K562 (cell line): ENCODE results near the gene COX6B1. TPM values are rescaled to one million over a fixed set of nuclear protein-coding genes. Genes with fewer than 3 reads are reported as not detected.

ENCODE experiments used
- ATAC-seq: fragments of 200-7000 bp; cut with Tn5 transposase; 3 replicates; pipeline ENCODE4 v1.9.1; 2020; ENCODE audit warnings: moderate library complexity
- BruUV-seq: library from RNA; stranded (reverse); fragments of 400-500 nt; replicated peaks from 2 replicates; lab custom pipeline; 2021; lab: Mats Ljungman, UMichigan
- CTCF ChIA-PET: fragments of 300-600 bp; formaldehyde crosslinking; extraction: SDS; loops from one replicate; lab custom pipeline; 2021; ENCODE audit warnings: low intra/inter-chr PET ratio; lab: Yijun Ruan, JAX
- POLR2A ChIA-PET: fragments of 300-600, 350-650 bp; sonication (Branson Sonifier 250); formaldehyde crosslinking; extraction: SDS; loops from one replicate; lab custom pipeline; 2021; ENCODE audit warnings: antibody characterized with exemption, inconsistent platforms; lab: Yijun Ruan, JAX
- DNase-seq, 4 experiments: peaks; one replicate each; pipeline versions ENCODE4 v3.0.0 to v3.0.0-alpha.2; 2011 to 2018; ENCODE audit warnings: low spot score in 3 of 4, mixed read lengths in 3 of 4; ENCODE audit errors: extremely low read depth in 1 of 4
- FAIRE-seq: peaks from 2 replicates; lab custom pipeline; 2011; peaks lifted over from hg19 to GRCh38; lab: Jason Lieb, UNC
- H2AFZ ChIP-seq: 2 replicates; pipeline ENCODE4 v1.6.0; 2011; ENCODE audit warnings: low read depth, low read length, control low read depth, inconsistent platforms
- H3K27ac ChIP-seq: fragments of 200-600 bp; 3 replicates; pipeline ENCODE4 v1.8.0; 2011; ENCODE audit warnings: low read depth, mild to moderate bottlenecking, control low read depth, inconsistent platforms, low read length, moderate library complexity, mixed read lengths; ENCODE audit errors: extremely low read depth
- H3K27me3 ChIP-seq, 2 experiments: fragments of 300-600 bp in 1 of 2; 2 replicates in 1 of 2; 3 replicates in 1 of 2; pipeline versions ENCODE4 v1.6.0 to v1.8.0; 2011; ENCODE audit warnings: inconsistent platforms in 2 of 2, low read length in 2 of 2, mild to moderate bottlenecking in 1 of 2, mixed read lengths in 1 of 2, moderate library complexity in 1 of 2; ENCODE audit not compliant: control insufficient read depth in 2 of 2, insufficient read depth in 2 of 2
- H3K36me3 ChIP-seq: fragments of 300-600 bp; 3 replicates; pipeline ENCODE4 v1.8.0; 2011; ENCODE audit warnings: mild to moderate bottlenecking, low read length, inconsistent platforms; ENCODE audit not compliant: control insufficient read depth, insufficient read depth
- H3K4me1 ChIP-seq, 2 experiments: fragments of 200-600 bp in 1 of 2; replicated peaks in 1 of 2; 2 replicates in 1 of 2; 3 replicates in 1 of 2; pipeline versions ENCODE4 v1.5.1 to v1.8.0; 2011; ENCODE audit warnings: inconsistent platforms in 2 of 2, low read length in 2 of 2, mild to moderate bottlenecking in 1 of 2, mixed read lengths in 1 of 2, moderate library complexity in 1 of 2; ENCODE audit not compliant: control insufficient read depth in 2 of 2, insufficient read depth in 2 of 2
- H3K4me2 ChIP-seq: 2 replicates; pipeline ENCODE4 v1.6.1; 2011; ENCODE audit warnings: low read length, control low read depth, inconsistent platforms, mixed read lengths; ENCODE audit not compliant: insufficient read depth
- H3K4me3 ChIP-seq: fragments of 200-600 bp; sonication (generic), shearing (Covaris generic); 2 replicates; pipeline ENCODE4 v1.5.1; 2016; ENCODE audit warnings: control low read depth, inconsistent platforms
- H3K79me2 ChIP-seq: fragments of 200-600 bp; 3 replicates; pipeline ENCODE4 v1.8.0; 2011; ENCODE audit warnings: low read length, inconsistent platforms; ENCODE audit not compliant: control insufficient read depth, insufficient read depth
- H3K9ac ChIP-seq, 2 experiments: 2 replicates each; pipeline versions ENCODE4 v1.6.0 to v1.6.1; 2011; ENCODE audit warnings: low read depth in 2 of 2, low read length in 2 of 2, control low read depth in 1 of 2, inconsistent platforms in 1 of 2, mild to moderate bottlenecking in 1 of 2, mixed read lengths in 1 of 2; ENCODE audit not compliant: insufficient read depth in 1 of 2
- H3K9me1 ChIP-seq: one replicate; pipeline ENCODE4 v1.6.0; 2011; ENCODE audit warnings: inconsistent platforms, mild to moderate bottlenecking, low read length, moderate library complexity; ENCODE audit not compliant: control insufficient read depth, insufficient read depth
- H3K9me3 ChIP-seq: replicated peaks from 2 replicates; pipeline ENCODE4 v1.5.1; 2011; ENCODE audit warnings: low read depth, low read length, inconsistent platforms; ENCODE audit not compliant: control insufficient read depth, insufficient read depth
- H4K20me1 ChIP-seq: replicated peaks from 2 replicates; pipeline ENCODE4 v1.6.1; 2011; ENCODE audit warnings: low read length, inconsistent platforms, mixed read lengths; ENCODE audit not compliant: control insufficient read depth, insufficient read depth
- CHD4 ChIP-seq: fragments of 200-600 bp; sonication (generic); IDR thresholded peaks from 3 replicates; pipeline ENCODE4 v1.6.1; 2012; ENCODE audit warnings: low read depth, mild to moderate bottlenecking, mixed read lengths, low read length, inconsistent platforms; ENCODE audit not compliant: insufficient read depth, insufficient replicate concordance, poor library complexity, severe bottlenecking
- NR2C2 ChIP-seq, 2 experiments: fragments of 200-800 bp in 1 of 2; sonication (Bioruptor generic) in 1 of 2; sonication (generic) in 1 of 2; formaldehyde crosslinking in 1 of 2; IDR thresholded peaks; 2 replicates each; pipeline versions ENCODE4 v1.6.1 to v1.8.0; 2016 to 2022; ENCODE audit warnings: mild to moderate bottlenecking in 1 of 2, missing compliant biosample characterization in 1 of 2, missing genetic modification characterization in 1 of 2, missing genetic modification reagents in 1 of 2
- SAP30 ChIP-seq: fragments of 200-600 bp; sonication (generic); IDR thresholded peaks from 2 replicates; pipeline ENCODE4 v1.6.1; 2012; ENCODE audit warnings: borderline replicate concordance, low read depth, mild to moderate bottlenecking, moderate library complexity, low read length, control low read depth, inconsistent platforms; ENCODE audit not compliant: insufficient read depth, poor library complexity, severe bottlenecking
- STAG1 ChIP-seq: sonication (generic); formaldehyde crosslinking; IDR thresholded peaks from 2 replicates; pipeline ENCODE4 v1.5.0; 2020; ENCODE audit warnings: missing genetic modification reagents, borderline replicate concordance
- ZBTB7A ChIP-seq: IDR thresholded peaks from 2 replicates; pipeline ENCODE4 v1.6.1; 2011; ENCODE audit warnings: low read depth, mild to moderate bottlenecking, low read length, moderate library complexity, borderline replicate concordance; ENCODE audit not compliant: control insufficient read depth
- ZFX ChIP-seq: sonication (generic); formaldehyde crosslinking; IDR thresholded peaks from 2 replicates; pipeline ENCODE4 v1.8.0; 2022; ENCODE audit warnings: mild to moderate bottlenecking, missing genetic modification reagents, moderate library complexity
- ZSCAN32 ChIP-seq: fragments of 450-650 bp; formaldehyde crosslinking; IDR thresholded peaks from 2 replicates; pipeline ENCODE4 v1.4.0; 2020; ENCODE audit warnings: mild to moderate bottlenecking, moderate library complexity
- WGBS: fragments of 100-300 bp; shearing (Covaris generic); methylation state at CpG from one replicate; pipeline ENCODE4 v1.1.6; 2016; ENCODE audit warnings: low coverage, mixed read lengths; ENCODE audit not compliant: insufficient coverage; ENCODE audit errors: missing lambda C conversion rate; 5-methylcytosine and 5-hydroxymethylcytosine counted together
- in situ Hi-C: fragments of 300-500 bp; cut with MboI; formaldehyde crosslinking; loops from 4 replicates; pipeline ENCODE4 v1.15.0; 2018; ENCODE audit warnings: inconsistent platforms, mixed read lengths
- intact Hi-C: fragments of 100-400 bp; cut with micrococcal nuclease; formaldehyde crosslinking; loops from 2 replicates; pipeline ENCODE4 v1.14.2; 2022
- polyA plus RNA-seq, 8 experiments: library from polyadenylated mRNA; depleted of rRNA in 4 of 8; stranded (reverse) in 5 of 8; unstranded in 3 of 8; fragments of >200 nt; fragmentation: Nextera tagmentation in 2 of 8; fragmentation: Illumina TruSeq in 1 of 8; extraction: Ambion mirVana in 2 of 8; extraction: Trizol in 1 of 8; gene quantifications; 2 replicates each; pipeline versions ENCODE4 v1.2.1 to v1.2.3, GENCODE V29; 2011 to 2014; ENCODE audit warnings: inconsistent platforms in 1 of 8, missing spikeins in 1 of 8
- total RNA-seq, 7 experiments: library from RNA; depleted of rRNA in 6 of 7; stranded (reverse); fragments of >200 nt in 6 of 7; fragmentation: Illumina TruSeq in 2 of 7; extraction: Trizol in 2 of 7; gene quantifications; 2 replicates each; pipeline versions ENCODE4 v1.2.1 to v1.2.3, GENCODE V29; 2011 to 2021; ENCODE audit warnings: low replicate concordance in 1 of 7
- TF ChIP-seq, protein P1 (sequence below), 2 experiments: IDR thresholded peaks in 1 of 2; conservative IDR thresholded peaks in 1 of 2; 2 replicates each; pipeline ENCODE4 v1.6.1; 2016; ENCODE audit warnings: low read depth in 2 of 2, mild to moderate bottlenecking in 1 of 2, missing compliant biosample characterization in 1 of 2, missing genetic modification characterization in 1 of 2, moderate library complexity in 1 of 2

COX6B1 gene
- total and polyA plus RNA-seq, 9 of the 15 experiments (the other 6 are each of a cell fraction or from before 2014, with no cell fraction given) = 777 to 2,393 (median 1,219) TPM

DNA sequence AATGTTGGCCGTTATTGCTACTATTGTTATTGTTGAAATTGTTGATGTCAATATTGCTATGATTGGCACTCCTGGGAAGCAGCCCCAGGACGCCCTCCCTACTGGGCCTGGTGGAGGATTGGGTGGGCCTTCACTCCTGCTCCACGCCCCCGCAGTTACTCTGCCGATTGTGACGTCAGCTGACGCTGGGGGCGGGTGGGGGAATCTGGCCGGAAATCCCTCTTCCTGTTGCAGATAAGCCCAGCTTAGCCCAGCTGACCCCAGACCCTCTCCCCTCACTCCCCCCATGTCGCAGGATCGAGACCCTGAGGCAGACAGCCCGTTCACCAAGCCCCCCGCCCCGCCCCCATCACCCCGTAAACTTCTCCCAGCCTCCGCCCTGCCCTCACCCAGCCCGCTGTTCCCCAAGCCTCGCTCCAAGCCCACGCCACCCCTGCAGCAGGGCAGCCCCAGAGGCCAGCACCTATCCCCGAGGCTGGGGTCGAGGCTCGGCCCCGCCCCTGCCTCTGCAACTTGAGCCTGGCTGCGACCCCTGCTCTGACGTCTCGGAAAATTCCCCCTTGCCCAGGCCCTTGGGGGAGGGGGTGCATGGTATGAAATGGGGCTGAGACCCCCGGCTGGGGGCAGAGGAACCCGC lies 6.5 kb upstream of the COX6B1 start, which contains the start of gene ETV2:
Gene ETV2, plus strand, starts transcription at position 231 of the 637 bp plus-strand sequence. CDS start 716 bp downstream, outside the sequence.
- H2AFZ ChIP-seq = peak within 1 kb of the TSS; percentile 63
- peak within 1 kb of the TSS; percentile 85 for H3K4me2 ChIP-seq
- CTCF ChIA-PET = no interaction called here
- intact Hi-C loops = loop anchor here (5.0 to 10.0 kb wide), 2 partner anchors 84 to 103 kb away; partner anchors contain the start of genes IGFLR1, LIN37, PSENEN and U2AF1L4
- peaks cover 19% of the 10 kb centered on the region; the same call in 2 of the 3 replicates for H3K36me3 ChIP-seq
- peak; percentile 81 for FAIRE-seq
- peak within 1 kb of the TSS; percentile 18; the same call in 1 of the 2 replicates for H3K4me3 ChIP-seq
- no peaks in the 10 kb centered on the region for H3K79me2 ChIP-seq
- peak; percentile 78 to 84 (median 82) for DNase-seq
- BruUV-seq = no TSS peak
- H3K27ac ChIP-seq = peak within 1 kb of the TSS; percentile 89
- peak within 1 kb of the TSS; percentile 80 to 88 for H3K9ac ChIP-seq
- no peaks in the 10 kb centered on the region for H3K9me3 ChIP-seq
- peaks cover 28 to 55% of the 10 kb centered on the region in 2 experiments for H3K4me1 ChIP-seq
- H3K27me3 ChIP-seq = no peaks in the 10 kb centered on the region
- H3K9me1 ChIP-seq = no peaks in the 10 kb centered on the region
- POLR2A ChIA-PET = interaction anchor here (0.6 to 1.8 kb wide), 2 partner anchors 29 to 137 kb away, joined by 3 to 4 read pairs; partner anchors contain the start of gene HAUS5
- ATAC-seq = no peak
- H4K20me1 ChIP-seq = no peaks in the 10 kb centered on the region
- in situ Hi-C loops = no loop called here
- 17% methylated on average over 22 of the region's 28 CpGs for WGBS
- TF ChIP-seq ZBTB7A (peak; percentile 98), SAP30 (no peak), ZFX (CRISPR knock-in tag) (no peak; the same call in 1 of the 2 replicates), STAG1 (no peak), NR2C2 (CRISPR knock-in tag; IDR thresholded peaks at IDR 0.05) (no peak), NR2C2 (tag; IDR thresholded peaks at IDR 0.05) (peak; percentile 46), CHD4 (no peak), ZSCAN32 (CRISPR knock-in tag) (no peak)
- TF ChIP-seq, protein P1, sequence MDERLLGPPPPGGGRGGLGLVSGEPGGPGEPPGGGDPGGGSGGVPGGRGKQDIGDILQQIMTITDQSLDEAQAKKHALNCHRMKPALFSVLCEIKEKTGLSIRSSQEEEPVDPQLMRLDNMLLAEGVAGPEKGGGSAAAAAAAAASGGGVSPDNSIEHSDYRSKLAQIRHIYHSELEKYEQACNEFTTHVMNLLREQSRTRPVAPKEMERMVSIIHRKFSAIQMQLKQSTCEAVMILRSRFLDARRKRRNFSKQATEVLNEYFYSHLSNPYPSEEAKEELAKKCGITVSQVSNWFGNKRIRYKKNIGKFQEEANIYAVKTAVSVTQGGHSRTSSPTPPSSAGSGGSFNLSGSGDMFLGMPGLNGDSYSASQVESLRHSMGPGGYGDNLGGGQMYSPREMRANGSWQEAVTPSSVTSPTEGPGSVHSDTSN (CRISPR knock-in tag; IDR thresholded peaks at IDR 0.05; ENCODE audit: low read depth) = no peak
- TF ChIP-seq, protein P1 (tag; conservative IDR thresholded peaks at IDR 0.05; ENCODE audit: low read depth) = no peak
